Loucy (cell line): ENCODE measurements around the gene TUBGCP3.
A peak's percentile ranks its signal among the peaks of the same experiment; 100 is the strongest.

ENCODE experiments used
- H2AFZ ChIP-seq: fragments of 200-600 bp; sonication (generic); 2 replicates; pipeline ENCODE4 v1.6.0; 2016; ENCODE audit warnings: antibody characterized with exemption, mild to moderate bottlenecking, low read length, moderate library complexity
- H3F3A ChIP-seq: fragments of 200-600 bp; 2 replicates; pipeline ENCODE4 v1.6.0; 2016; ENCODE audit warnings: antibody characterized with exemption, low read depth, mild to moderate bottlenecking
- H3K27me3 ChIP-seq: fragments of 200-600 bp; sonication (generic); 2 replicates; pipeline ENCODE4 v1.6.1; 2014; ENCODE audit warnings: low read length, mild to moderate bottlenecking; ENCODE audit not compliant: insufficient read depth, poor library complexity, severe bottlenecking
- H3K36me3 ChIP-seq: fragments of 200-600 bp; sonication (generic); 2 replicates; pipeline ENCODE4 v1.6.1; 2016; ENCODE audit warnings: low read length; ENCODE audit not compliant: insufficient read depth
- H3K4me1 ChIP-seq: fragments of 200-600 bp; sonication (generic); 2 replicates; pipeline ENCODE4 v1.5.1; 2014; ENCODE audit warnings: low read length, mild to moderate bottlenecking; ENCODE audit not compliant: insufficient read depth, poor library complexity, severe bottlenecking
- H3K4me2 ChIP-seq: fragments of 200-600 bp; sonication (generic); 2 replicates; pipeline ENCODE4 v1.6.0; 2014; ENCODE audit warnings: antibody characterized with exemption, low read length, low read depth, mild to moderate bottlenecking; ENCODE audit not compliant: poor library complexity, severe bottlenecking
- H3K4me3 ChIP-seq: fragments of 200-600 bp; sonication (generic); 2 replicates; pipeline ENCODE4 v1.5.1; 2014; ENCODE audit warnings: low read length, mild to moderate bottlenecking, mixed read lengths; ENCODE audit not compliant: poor library complexity, severe bottlenecking
- H3K79me2 ChIP-seq: fragments of 200-600 bp; sonication (generic); 2 replicates; pipeline ENCODE4 v1.6.1; 2014; ENCODE audit warnings: low read length; ENCODE audit not compliant: insufficient read depth
- H3K9ac ChIP-seq: fragments of 200-600 bp; sonication (generic); 2 replicates; pipeline ENCODE4 v1.6.0; 2014; ENCODE audit warnings: mild to moderate bottlenecking, low read depth, low read length, moderate library complexity; ENCODE audit not compliant: poor library complexity, severe bottlenecking
- H3K9me2 ChIP-seq: fragments of 200-600 bp; sonication (generic); replicated peaks from 2 replicates; pipeline ENCODE4 v1.6.1; 2016; ENCODE audit warnings: low read depth, low read length, mixed read lengths
- H3K9me3 ChIP-seq: fragments of 200-600 bp; sonication (generic); 2 replicates; pipeline ENCODE4 v1.6.1; 2014; ENCODE audit warnings: mild to moderate bottlenecking, antibody characterized with exemption, low read length, low read depth; ENCODE audit not compliant: insufficient read depth
- H4K20me1 ChIP-seq: fragments of 200-600 bp; sonication (generic); 2 replicates; pipeline ENCODE4 v1.6.0; 2014; ENCODE audit warnings: antibody characterized with exemption, low read length, mild to moderate bottlenecking; ENCODE audit not compliant: insufficient read depth, poor library complexity, severe bottlenecking
- CTCF ChIP-seq: fragments of 200-600 bp; sonication (generic); conservative IDR thresholded peaks from 2 replicates; pipeline ENCODE4 v1.5.1; 2014; ENCODE audit warnings: mild to moderate bottlenecking, antibody characterized with exemption, low read length
- EZH2phosphoT487 ChIP-seq: fragments of 200-600 bp; IDR thresholded peaks from 2 replicates; pipeline ENCODE4 v1.6.1; 2018; ENCODE audit warnings: antibody characterized with exemption, mild to moderate bottlenecking, moderate library complexity, borderline replicate concordance

The TUBGCP3 gene

GRCh38 chr13:112510002-112510780, 77.8 kb downstream of the TUBGCP3 start:
- no peaks in the 10 kb centered on the region for H3K9me3 ChIP-seq
- H3K4me2 ChIP-seq, result no peak overlapping the region
- H4K20me1 ChIP-seq, result no peaks in the 10 kb centered on the region
- H3F3A ChIP-seq, result no peaks in the 10 kb centered on the region
- H3K27me3 ChIP-seq, result no peaks in the 10 kb centered on the region
- TF ChIP-seq CTCF, result peak; percentile 64
- TF ChIP-seq EZH2phosphoT487, result no peak
- H3K79me2 ChIP-seq, result no peaks in the 10 kb centered on the region
- H3K9ac ChIP-seq, result no peak overlapping the region
- H2AFZ ChIP-seq, result no peak overlapping the region
- peaks cover 54% of the 10 kb centered on the region; the same call in 1 of the 2 replicates for H3K36me3 ChIP-seq
- no peaks in the 10 kb centered on the region for H3K4me1 ChIP-seq
- no peak overlapping the region for H3K4me3 ChIP-seq
- H3K9me2 ChIP-seq, result no peaks in the 10 kb centered on the region

- no peaks in the 10 kb centered on the region for H3K9me2 ChIP-seq
- H3K9me3 ChIP-seq, result no peaks in the 10 kb centered on the region
- H3K79me2 ChIP-seq, result no peaks in the 10 kb centered on the region
- no peak overlapping the region for H3K4me3 ChIP-seq
- peaks cover 50% of the 10 kb centered on the region; the same call in 1 of the 2 replicates for H3K36me3 ChIP-seq
- H3K27me3 ChIP-seq, result no peaks in the 10 kb centered on the region
- H4K20me1 ChIP-seq, result no peaks in the 10 kb centered on the region
- TF ChIP-seq CTCF, result no peak
- TF ChIP-seq EZH2phosphoT487, result no peak
- H3K4me1 ChIP-seq, result no peaks in the 10 kb centered on the region
- H3K4me2 ChIP-seq, result no peak overlapping the region
- no peaks in the 10 kb centered on the region for H3F3A ChIP-seq
- H2AFZ ChIP-seq, result no peak overlapping the region
- H3K9ac ChIP-seq, result no peak overlapping the region
Observed at GRCh38 chr13:112509190-112509589, 78.8 kb downstream of the TUBGCP3 start.

GRCh38 chr13:112506046-112506445, 81.9 kb downstream of the TUBGCP3 start:
- Histone ChIP-seq H3F3A (no peaks in the 10 kb centered on the region), H3K79me2 (no peaks in the 10 kb centered on the region), H3K4me1 (no peaks in the 10 kb centered on the region), H3K27me3 (no peaks in the 10 kb centered on the region), H3K9ac (no peak overlapping the region), H3K9me3 (no peaks in the 10 kb centered on the region), H4K20me1 (no peaks in the 10 kb centered on the region), H3K4me2 (no peak overlapping the region), H3K4me3 (no peak overlapping the region), H3K36me3 (peaks cover 51% of the 10 kb centered on the region; the same call in 1 of the 2 replicates), H2AFZ (no peak overlapping the region), H3K9me2 (no peaks in the 10 kb centered on the region)
- TF ChIP-seq EZH2phosphoT487, result no peak
- TF ChIP-seq CTCF, result no peak
